ENCODE results near the gene ACAP2. TPM values are rescaled to one million over a fixed set of nuclear protein-coding genes. Genes with fewer than 3 reads are reported as not detected.

The ACAP2 gene
- total and polyA plus RNA-seq, 12 donors = 4.5 to 54.3 (median 29.8) TPM

DNA sequence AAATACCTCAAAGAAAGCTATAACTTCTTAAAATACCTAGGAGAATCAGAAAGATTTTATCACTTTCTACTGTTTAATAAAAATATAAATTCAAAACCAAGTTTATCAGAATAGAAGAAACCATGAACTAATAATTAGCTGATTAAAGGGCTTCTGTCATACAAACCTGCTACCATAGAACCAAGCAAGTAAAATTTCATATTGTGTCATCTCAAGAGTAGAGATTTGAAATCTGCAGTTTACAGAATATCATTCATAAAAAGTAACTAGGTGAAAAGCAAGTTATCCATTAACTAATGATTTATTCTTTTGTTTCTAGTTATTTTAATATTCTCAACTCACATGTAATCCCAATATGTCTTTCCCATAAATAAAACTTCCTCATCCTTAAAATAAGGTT lies 135.1 kb downstream of the ACAP2 start:
- Histone ChIP-seq H3K9me3 (replicated peaks in 1 of 3) (no peaks in the 10 kb centered on the region), H3K4me1 (replicated peaks in 1 of 2) (no peaks in the 10 kb centered on the region), H3K27ac (no peak overlapping the region), H3K36me3 (replicated peaks in 1 of 2) (peaks cover 0 to 4% of the 10 kb centered on the region in 2 donors), H3K4me3 (no peak overlapping the region), H3K27me3 (no peaks in the 10 kb centered on the region)
- intact Hi-C loops (cut with DNase I) = no loop called here
- no peak for DNase-seq
- TF ChIP-seq POLR2A (IDR thresholded peaks at IDR 0.05) = no peak
- TF ChIP-seq, protein P1, sequence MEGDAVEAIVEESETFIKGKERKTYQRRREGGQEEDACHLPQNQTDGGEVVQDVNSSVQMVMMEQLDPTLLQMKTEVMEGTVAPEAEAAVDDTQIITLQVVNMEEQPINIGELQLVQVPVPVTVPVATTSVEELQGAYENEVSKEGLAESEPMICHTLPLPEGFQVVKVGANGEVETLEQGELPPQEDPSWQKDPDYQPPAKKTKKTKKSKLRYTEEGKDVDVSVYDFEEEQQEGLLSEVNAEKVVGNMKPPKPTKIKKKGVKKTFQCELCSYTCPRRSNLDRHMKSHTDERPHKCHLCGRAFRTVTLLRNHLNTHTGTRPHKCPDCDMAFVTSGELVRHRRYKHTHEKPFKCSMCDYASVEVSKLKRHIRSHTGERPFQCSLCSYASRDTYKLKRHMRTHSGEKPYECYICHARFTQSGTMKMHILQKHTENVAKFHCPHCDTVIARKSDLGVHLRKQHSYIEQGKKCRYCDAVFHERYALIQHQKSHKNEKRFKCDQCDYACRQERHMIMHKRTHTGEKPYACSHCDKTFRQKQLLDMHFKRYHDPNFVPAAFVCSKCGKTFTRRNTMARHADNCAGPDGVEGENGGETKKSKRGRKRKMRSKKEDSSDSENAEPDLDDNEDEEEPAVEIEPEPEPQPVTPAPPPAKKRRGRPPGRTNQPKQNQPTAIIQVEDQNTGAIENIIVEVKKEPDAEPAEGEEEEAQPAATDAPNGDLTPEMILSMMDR (IDR thresholded peaks at IDR 0.05) = no peak

DNA sequence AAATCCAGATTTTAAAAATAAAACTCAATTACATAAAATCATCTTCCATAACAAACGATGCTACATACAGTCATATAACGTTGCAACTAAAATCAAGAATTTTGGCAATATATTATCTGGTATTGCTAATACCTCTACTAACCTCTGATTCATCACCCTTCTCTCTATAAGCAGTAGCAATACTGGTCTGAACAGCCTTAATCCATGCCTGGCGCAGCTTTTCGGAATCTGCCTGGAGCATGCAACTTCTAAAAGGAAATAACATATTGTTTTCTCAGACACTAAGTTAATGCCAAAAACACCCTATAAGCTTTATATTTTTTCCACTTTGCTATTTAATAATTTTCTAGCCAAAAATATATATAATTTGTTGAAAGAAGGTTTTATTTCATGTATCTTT lies 136.5 kb downstream of the ACAP2 start:
- H3K27me3 ChIP-seq = no peaks in the 10 kb centered on the region
- 94 to 99% (median 96%) methylated on average over 4 of the region's 4 CpGs for WGBS, 4 donors
- peaks cover 0 to 13% of the 10 kb centered on the region in 2 donors for H3K36me3 ChIP-seq (replicated peaks in 1 of 2)
- no peak for TF ChIP-seq POLR2A (IDR thresholded peaks at IDR 0.05)
- TF ChIP-seq, protein P1 (IDR thresholded peaks at IDR 0.05) = no peak
- no peak overlapping the region for H3K4me3 ChIP-seq
- intact Hi-C loops (cut with DNase I) = no loop called here
- H3K9me3 ChIP-seq (replicated peaks in 1 of 3) = no peaks in the 10 kb centered on the region
- no peak overlapping the region for H3K27ac ChIP-seq
- DNase-seq = no peak
- no peaks in the 10 kb centered on the region for H3K4me1 ChIP-seq (replicated peaks in 1 of 2)

DNA sequence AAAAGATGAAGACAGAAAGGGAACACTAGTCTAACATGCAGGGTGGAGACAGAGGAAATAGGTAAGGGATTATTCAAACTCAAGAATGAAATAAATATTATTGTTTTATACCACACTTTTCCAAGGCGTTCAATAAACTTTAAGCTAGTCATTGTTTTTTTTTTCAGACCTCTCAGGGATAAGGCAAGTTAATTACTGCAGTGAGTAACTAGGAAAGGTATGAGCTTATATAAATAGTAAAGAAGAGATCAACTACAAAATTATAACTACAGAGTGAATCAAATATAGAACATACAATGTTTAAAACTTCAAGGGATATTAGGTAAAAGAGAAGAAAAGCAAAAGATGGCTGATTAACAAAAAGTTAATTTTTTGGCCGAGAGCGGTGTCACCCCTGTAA lies 140.4 kb downstream of the ACAP2 start:
- intact Hi-C loops (cut with DNase I) = no loop called here

DNA sequence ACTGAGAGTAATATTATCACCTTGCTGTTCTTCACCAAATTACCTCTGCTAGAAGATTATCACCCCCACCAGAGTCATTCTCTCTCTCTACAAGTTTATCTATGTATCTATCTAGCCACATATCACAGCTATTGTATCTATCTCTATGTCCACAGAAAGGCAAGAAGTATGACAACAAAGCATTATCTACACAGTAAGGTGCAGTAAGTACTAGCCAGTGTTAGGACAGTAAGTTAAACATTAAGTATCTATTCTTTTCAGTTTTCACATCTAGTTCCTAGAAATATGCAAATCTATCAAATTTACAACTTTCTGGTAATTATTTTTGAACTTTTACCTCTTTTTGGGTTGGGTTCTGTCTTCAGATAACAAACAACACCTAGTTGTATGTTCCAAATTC lies 145.4 kb downstream of the ACAP2 start:
- Histone ChIP-seq H3K27me3 (no peaks in the 10 kb centered on the region), H3K36me3 (replicated peaks in 1 of 2) (peaks cover 0 to 33% of the 10 kb centered on the region in 2 donors), H3K9me3 (replicated peaks in 1 of 3) (no peaks in the 10 kb centered on the region), H3K4me1 (replicated peaks in 1 of 2) (no peaks in the 10 kb centered on the region), H3K27ac (no peak overlapping the region), H3K4me3 (no peak overlapping the region)
- DNase-seq = no peak
- TF ChIP-seq POLR2A (IDR thresholded peaks at IDR 0.05) = no peak
- TF ChIP-seq, protein P1 (IDR thresholded peaks at IDR 0.05) = no peak
- intact Hi-C loops (cut with DNase I) = no loop called here

More for the DNA sequence above, 140.4 kb downstream of the ACAP2 start:
- no peak for DNase-seq
- H3K4me1 ChIP-seq (replicated peaks in 1 of 2) = no peaks in the 10 kb centered on the region
- no peaks in the 10 kb centered on the region for H3K27me3 ChIP-seq
- H3K36me3 ChIP-seq (replicated peaks in 1 of 2) = peaks cover 0 to 28% of the 10 kb centered on the region in 2 donors
- H3K4me3 ChIP-seq = no peak overlapping the region
- TF ChIP-seq POLR2A (IDR thresholded peaks at IDR 0.05) = no peak
- TF ChIP-seq, protein P1 (IDR thresholded peaks at IDR 0.05) = no peak
- H3K27ac ChIP-seq = no peak overlapping the region
- no peaks in the 10 kb centered on the region for H3K9me3 ChIP-seq (replicated peaks in 1 of 3)
- 93 to 97% (median 95%) methylated on average over 3 of the region's 3 CpGs for WGBS, 4 donors
